ENCODE measurements around the gene CEP120.
A peak's percentile ranks its signal among the peaks of the same experiment; 100 is the strongest.

CEP120 gene

DNA sequence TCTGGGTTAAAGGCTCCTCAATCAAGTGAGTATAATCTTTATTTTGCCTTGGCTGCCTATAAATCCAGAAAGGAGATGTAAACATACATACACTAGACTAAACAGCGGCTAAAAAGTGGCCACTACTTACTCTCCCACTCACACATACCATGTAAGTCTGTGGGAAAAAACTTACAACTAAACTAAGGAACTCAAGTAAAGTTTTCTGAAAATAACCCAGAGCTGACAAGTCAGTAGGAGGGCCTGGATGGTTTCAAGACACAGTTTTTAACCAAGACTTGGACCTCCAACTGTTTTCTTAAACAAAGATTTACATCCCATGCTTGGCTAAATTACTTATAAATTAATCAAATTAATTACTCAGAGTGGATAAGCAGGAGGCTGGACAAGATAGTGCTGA is 64.5 kb downstream of the CEP120 start:
- TF ChIP-seq, protein P1, sequence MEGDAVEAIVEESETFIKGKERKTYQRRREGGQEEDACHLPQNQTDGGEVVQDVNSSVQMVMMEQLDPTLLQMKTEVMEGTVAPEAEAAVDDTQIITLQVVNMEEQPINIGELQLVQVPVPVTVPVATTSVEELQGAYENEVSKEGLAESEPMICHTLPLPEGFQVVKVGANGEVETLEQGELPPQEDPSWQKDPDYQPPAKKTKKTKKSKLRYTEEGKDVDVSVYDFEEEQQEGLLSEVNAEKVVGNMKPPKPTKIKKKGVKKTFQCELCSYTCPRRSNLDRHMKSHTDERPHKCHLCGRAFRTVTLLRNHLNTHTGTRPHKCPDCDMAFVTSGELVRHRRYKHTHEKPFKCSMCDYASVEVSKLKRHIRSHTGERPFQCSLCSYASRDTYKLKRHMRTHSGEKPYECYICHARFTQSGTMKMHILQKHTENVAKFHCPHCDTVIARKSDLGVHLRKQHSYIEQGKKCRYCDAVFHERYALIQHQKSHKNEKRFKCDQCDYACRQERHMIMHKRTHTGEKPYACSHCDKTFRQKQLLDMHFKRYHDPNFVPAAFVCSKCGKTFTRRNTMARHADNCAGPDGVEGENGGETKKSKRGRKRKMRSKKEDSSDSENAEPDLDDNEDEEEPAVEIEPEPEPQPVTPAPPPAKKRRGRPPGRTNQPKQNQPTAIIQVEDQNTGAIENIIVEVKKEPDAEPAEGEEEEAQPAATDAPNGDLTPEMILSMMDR (conservative IDR thresholded peaks at IDR 0.05; ENCODE audit: control insufficient read depth, insufficient read depth, low read depth, low read length), result no peak
- no peak overlapping the region for H3K4me3 ChIP-seq (ENCODE audit: control insufficient read depth, low read depth, low read length)
- DNase-seq (ENCODE audit: low read depth), result no peak

DNA sequence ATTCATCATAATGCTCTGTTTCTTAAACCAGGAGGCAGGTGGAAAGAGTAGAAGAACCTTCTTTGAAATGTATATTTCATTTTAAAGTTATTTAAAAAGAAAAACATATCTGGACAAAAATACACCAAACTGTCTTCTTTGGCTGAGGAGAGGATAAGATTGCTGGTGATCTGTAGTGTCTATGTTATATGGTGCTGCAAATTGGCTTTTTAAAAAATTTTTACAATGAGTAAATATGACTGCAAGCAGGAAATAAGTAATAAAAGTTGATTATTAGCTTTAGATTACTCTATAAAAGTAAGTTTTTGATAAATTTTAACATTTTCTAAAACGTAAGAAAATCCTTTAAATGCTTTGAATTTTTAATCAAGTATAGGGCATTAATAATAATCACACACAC is 64.9 kb downstream of the CEP120 start:
- no peak overlapping the region for H3K4me3 ChIP-seq (ENCODE audit: control insufficient read depth, low read depth, low read length)
- no peak for DNase-seq (ENCODE audit: low read depth)
- TF ChIP-seq, protein P1 (conservative IDR thresholded peaks at IDR 0.05; ENCODE audit: control insufficient read depth, insufficient read depth, low read depth, low read length), result no peak

DNA sequence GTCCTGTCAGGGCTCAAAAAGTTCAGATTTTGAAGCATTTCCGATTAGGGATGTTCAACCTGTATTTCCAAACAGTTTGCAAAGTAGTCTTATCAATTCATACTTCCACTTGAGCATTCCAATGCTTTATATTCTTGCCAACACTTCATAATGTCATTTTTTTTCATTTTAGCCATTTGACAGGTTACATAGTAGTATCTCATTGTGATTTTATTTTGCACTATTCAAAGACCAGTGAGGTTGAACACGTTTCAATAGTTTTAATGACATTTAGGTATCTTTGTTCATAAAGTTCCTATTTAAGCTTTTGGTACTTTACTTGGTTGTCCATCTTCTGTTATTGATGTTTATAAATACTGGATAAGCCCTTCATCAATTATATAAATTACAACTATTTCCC is 71.4 kb downstream of the CEP120 start:
- no peak for DNase-seq (ENCODE audit: low read depth)
- TF ChIP-seq, protein P1 (conservative IDR thresholded peaks at IDR 0.05; ENCODE audit: control insufficient read depth, insufficient read depth, low read depth, low read length), result no peak
- no peak overlapping the region for H3K4me3 ChIP-seq (ENCODE audit: control insufficient read depth, low read depth, low read length)

DNA sequence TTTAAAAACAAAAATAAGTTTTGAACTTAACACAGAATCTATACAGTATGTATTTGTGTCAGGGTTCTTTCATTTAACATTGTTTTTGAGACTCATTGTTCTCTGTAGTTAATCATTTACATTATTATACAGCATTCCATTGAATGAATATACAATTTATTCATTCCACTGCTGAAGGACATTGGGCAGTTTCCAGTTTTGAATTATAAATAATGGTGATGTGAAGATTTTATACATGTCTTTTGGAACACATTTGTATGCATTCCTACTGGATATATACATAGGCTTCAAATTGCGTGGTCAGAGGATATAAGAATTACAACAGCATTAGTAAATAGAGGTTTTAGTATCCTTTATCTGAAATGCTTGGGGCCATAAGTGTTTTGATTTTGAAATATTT is 72.0 kb downstream of the CEP120 start:
- DNase-seq (ENCODE audit: low read depth), result no peak
- H3K4me3 ChIP-seq (ENCODE audit: control insufficient read depth, low read depth, low read length), result no peak overlapping the region

DNA sequence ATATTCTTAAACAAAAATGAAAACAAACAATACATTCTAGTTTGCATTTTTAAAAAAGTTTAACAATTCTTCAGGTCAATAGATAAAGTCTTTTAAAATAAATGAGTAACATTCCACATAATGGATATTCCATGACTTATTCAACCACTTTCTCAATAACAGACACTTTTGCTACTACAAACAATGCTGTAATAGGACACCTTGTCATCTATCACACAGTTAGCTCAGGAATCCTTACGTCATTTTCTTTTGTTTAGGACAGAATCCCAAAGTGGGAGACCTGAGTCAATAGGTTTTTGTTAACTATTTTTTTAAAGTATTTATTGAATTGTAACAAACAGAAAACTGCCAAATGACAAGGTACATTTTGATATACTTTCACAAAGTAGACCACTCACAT is 72.5 kb downstream of the CEP120 start:
- no peak for DNase-seq (ENCODE audit: low read depth)
- no peak overlapping the region for H3K4me3 ChIP-seq (ENCODE audit: control insufficient read depth, low read depth, low read length)

More for the DNA sequence above, 72.0 kb downstream of the CEP120 start:
- TF ChIP-seq, protein P1 (conservative IDR thresholded peaks at IDR 0.05; ENCODE audit: control insufficient read depth, insufficient read depth, low read depth, low read length), result no peak

DNA sequence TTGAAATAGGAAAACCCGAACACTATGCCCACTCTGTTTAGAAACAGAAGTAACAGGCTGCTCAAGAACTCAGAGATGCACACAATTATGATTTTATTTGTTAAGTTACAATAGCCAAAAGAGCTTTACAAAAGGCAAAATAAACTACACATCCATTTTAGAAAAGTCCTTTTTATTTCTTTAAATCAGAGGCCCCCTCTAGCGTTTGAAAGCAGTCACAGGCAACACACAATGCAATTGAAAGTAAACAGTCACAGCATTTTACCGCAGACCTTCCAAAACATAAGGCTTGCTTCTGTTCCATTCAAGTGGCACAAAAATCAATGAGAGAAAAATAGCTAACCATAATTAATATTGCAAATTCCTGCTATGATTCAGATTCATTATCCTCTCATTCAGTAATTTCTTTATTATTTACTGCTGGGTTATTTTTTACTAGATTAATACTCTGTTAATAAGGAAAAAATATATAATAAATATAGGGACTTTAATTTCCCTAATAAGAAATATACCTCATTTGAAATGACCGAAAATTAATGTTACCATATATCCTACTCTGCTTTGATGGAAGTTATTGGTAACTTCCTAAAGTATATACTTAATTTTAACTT is 78.3 kb downstream of the CEP120 start:
- DNase-seq (ENCODE audit: low read depth), result peak; percentile 60

More for the DNA sequence above, 72.5 kb downstream of the CEP120 start:
- TF ChIP-seq, protein P1 (conservative IDR thresholded peaks at IDR 0.05; ENCODE audit: control insufficient read depth, insufficient read depth, low read depth, low read length), result no peak

More for the DNA sequence above, 78.3 kb downstream of the CEP120 start:
- no peak overlapping the region for H3K4me3 ChIP-seq (ENCODE audit: control insufficient read depth, low read depth, low read length)
- TF ChIP-seq, protein P1 (conservative IDR thresholded peaks at IDR 0.05; ENCODE audit: control insufficient read depth, insufficient read depth, low read depth, low read length), result peak; percentile 83
